Measurements from ENCODE around the gene BSG. TPM values are rescaled to one million over a fixed set of nuclear protein-coding genes. Genes with fewer than 3 reads are reported as not detected.
"Not testable (repeated sequence)": the region's sequence is repeated elsewhere in the genome, so short reads cannot be mapped to it uniquely, and the experiment has no call there.

BSG gene
- total RNA-seq, 1 experiment from 2014 or later, result 758 TPM

- ATAC-seq, result no peak
- no peak overlapping the region for H3K4me3 Mint-ChIP-seq
- no peak for DNase-seq (ENCODE audit: low spot score)
- TF ChIP-seq CREM (CRISPR knock-in tag; IDR thresholded peaks at IDR 0.05) (no peak), NR1H2 (CRISPR knock-in tag; IDR thresholded peaks at IDR 0.05) (no peak), ZNF416 (CRISPR knock-in tag; IDR thresholded peaks at IDR 0.05) (no peak), NFATC4 (CRISPR knock-in tag; IDR thresholded peaks at IDR 0.05) (no peak), IRF1 (CRISPR knock-in tag; IDR thresholded peaks at IDR 0.05) (no peak), GTF2I (CRISPR knock-in tag; conservative IDR thresholded peaks at IDR 0.05) (no peak), NFE2L1 (CRISPR knock-in tag; IDR thresholded peaks at IDR 0.05) (no peak), GABPB1 (CRISPR knock-in tag; IDR thresholded peaks at IDR 0.05) (no peak), SMAD3 (CRISPR knock-in tag; IDR thresholded peaks at IDR 0.05; ENCODE audit: borderline replicate concordance) (no peak), ZNF317 (CRISPR knock-in tag; IDR thresholded peaks at IDR 0.05; ENCODE audit: borderline replicate concordance, low read depth) (no peak), IRF2 (CRISPR knock-in tag; IDR thresholded peaks at IDR 0.05; ENCODE audit: borderline replicate concordance, low read depth) (no peak), ZMAT4 (CRISPR knock-in tag; IDR thresholded peaks at IDR 0.05) (no peak), ARID4B (CRISPR knock-in tag; IDR thresholded peaks at IDR 0.05; ENCODE audit: borderline replicate concordance) (no peak), AR (CRISPR knock-in tag; IDR thresholded peaks at IDR 0.05) (no peak), FOXJ3 (CRISPR knock-in tag; IDR thresholded peaks at IDR 0.05; ENCODE audit: borderline replicate concordance) (no peak), ZNF232 (CRISPR knock-in tag; IDR thresholded peaks at IDR 0.05) (no peak), ERG (CRISPR knock-in tag; IDR thresholded peaks at IDR 0.05) (no peak), ZBTB43 (CRISPR knock-in tag; IDR thresholded peaks at IDR 0.05) (no peak), CREB1 (CRISPR knock-in tag; IDR thresholded peaks at IDR 0.05) (no peak), ZNF138 (CRISPR knock-in tag; conservative IDR thresholded peaks at IDR 0.05) (no peak)
- no peaks in the 10 kb centered on the region for H3K4me1 Mint-ChIP-seq
- no peak overlapping the region for H3K27ac Mint-ChIP-seq
- no peaks in the 10 kb centered on the region for H3K9me3 Mint-ChIP-seq
- peaks cover 21% of the 10 kb centered on the region for H3K36me3 Mint-ChIP-seq
- no peaks in the 10 kb centered on the region for H3K27me3 Mint-ChIP-seq (ENCODE audit: low read depth)
- CTCF ChIA-PET, result no interaction called here
- POLR2A ChIA-PET, result no interaction called here
Measured at GRCh38 chr19:620166-620862, 47.9 kb downstream of the BSG start.

- H3K9me3 Mint-ChIP-seq; POLR2A ChIA-PET; H3K4me3 Mint-ChIP-seq; H3K4me1 Mint-ChIP-seq; ATAC-seq; H3K27ac Mint-ChIP-seq; DNase-seq (ENCODE audit: low spot score); CTCF ChIA-PET; H3K27me3 Mint-ChIP-seq (ENCODE audit: low read depth): not testable (repeated sequence)
- H3K36me3 Mint-ChIP-seq, result peaks cover 21% of the 10 kb centered on the region
Measured at GRCh38 chr19:621191-621590, 48.8 kb downstream of the BSG start.

Measured in WTC11 (cell line).